Ecto neural progenitor cell (in vitro differentiated cells): ENCODE results near the gene DES.

ENCODE experiments used
- DNase-seq: peaks from one replicate; pipeline ENCODE4 v3.0.0-alpha.2; 2018; ENCODE audit warnings: low spot score

DES gene

GRCh38 chr2:219438453-219438852 lies 20.3 kb downstream of the DES start:
- peak; percentile 40 for DNase-seq

- peak; percentile 33 for DNase-seq
Measured at GRCh38 chr2:219439506-219439905, 21.3 kb downstream of the DES start.

GRCh38 chr2:219440388-219441256 lies 22.4 kb downstream of the DES start:
- DNase-seq, result no peak

GRCh38 chr2:219441451-219442255 lies 23.5 kb downstream of the DES start:
- peak; percentile 75 for DNase-seq

- no peak for DNase-seq
Measured at GRCh38 chr2:219442256-219443015, 24.3 kb downstream of the DES start.

GRCh38 chr2:219443016-219443696 lies 25.0 kb downstream of the DES start:
- DNase-seq, result no peak

GRCh38 chr2:219443697-219444023 lies 25.5 kb downstream of the DES start:
- DNase-seq, result no peak

- no peak for DNase-seq
Measured at GRCh38 chr2:219444566-219445091, 26.5 kb downstream of the DES start.

GRCh38 chr2:219445220-219445640 lies 27.1 kb downstream of the DES start:
- DNase-seq, result no peak

- peak; percentile 61 for DNase-seq
Measured at GRCh38 chr2:219446101-219446504, 27.9 kb downstream of the DES start.

- no peak for DNase-seq
Measured at GRCh38 chr2:219446689-219447088, 28.5 kb downstream of the DES start.

GRCh38 chr2:219447242-219448098 lies 29.3 kb downstream of the DES start:
- no peak for DNase-seq

GRCh38 chr2:219448099-219448775 lies 30.1 kb downstream of the DES start:
- peak; percentile 69 for DNase-seq

GRCh38 chr2:219448776-219449341 lies 30.7 kb downstream of the DES start:
- DNase-seq, result peak; percentile 80

- no peak for DNase-seq
Measured at GRCh38 chr2:219449609-219450008, 31.4 kb downstream of the DES start.

GRCh38 chr2:219451661-219452360 lies 33.6 kb downstream of the DES start:
- no peak for DNase-seq

- peak; percentile 42 for DNase-seq
Measured at GRCh38 chr2:219452361-219453317, 34.5 kb downstream of the DES start.
